ENCODE measurements around the gene TSKS.

TSKS gene

GRCh38 chr19:49763230-49763629 lies at the start of gene TSKS:
Gene TSKS, minus strand, starts transcription at chr19:49763306. Its CDS starts 59 bp downstream, at chr19:49763247.
- no peak for DNase-seq
- intact Hi-C loops (cut with DNase I), result no loop called here

- intact Hi-C loops (cut with DNase I), result no loop called here
- DNase-seq, result no peak
These were observed 49.4 kb upstream of the TSKS start for GRCh38 chr19:49812452-49812996.

GRCh38 chr19:49811328-49811727 lies 48.2 kb upstream of the TSKS start:
- no peak for DNase-seq
- intact Hi-C loops (cut with DNase I), result no loop called here

- intact Hi-C loops (cut with DNase I), result loop anchor here (10.0 kb wide), 1 partner anchor 115 kb away; the partner anchor contains the start of gene CPT1C
- DNase-seq, result no peak
These were observed 46.9 kb upstream of the TSKS start for GRCh38 chr19:49809941-49810389.

GRCh38 chr19:49809160-49809940 lies 46.2 kb upstream of the TSKS start:
- intact Hi-C loops (cut with DNase I), result loop anchor here (10.0 kb wide), 1 partner anchor 115 kb away; the partner anchor contains the start of gene CPT1C
- peak in 8 of 10 donors; percentile 46 to 95 (median 60) for DNase-seq

- DNase-seq, result peak; percentile 71 to 98 (median 87)
- intact Hi-C loops (cut with DNase I), result loop anchor here (10.0 kb wide), 1 partner anchor 114 kb away; the partner anchor contains the start of gene CPT1C
These were observed 45.6 kb upstream of the TSKS start for GRCh38 chr19:49808711-49809159.

- intact Hi-C loops (cut with DNase I), result loop anchor here (10.0 kb wide), 1 partner anchor 113 kb away; the partner anchor contains the start of gene CPT1C
- DNase-seq, result no peak
These were observed 45.0 kb upstream of the TSKS start for GRCh38 chr19:49807904-49808675.

GRCh38 chr19:49807058-49807903 lies 44.2 kb upstream of the TSKS start:
- DNase-seq, result no peak
- intact Hi-C loops (cut with DNase I), result loop anchor here (10.0 kb wide), 1 partner anchor 112 kb away; the partner anchor contains the start of gene CPT1C

- intact Hi-C loops (cut with DNase I), result loop anchor here (10.0 kb wide), 1 partner anchor 112 kb away; the partner anchor contains the start of gene CPT1C
- DNase-seq, result no peak
These were observed 43.5 kb upstream of the TSKS start for GRCh38 chr19:49806620-49806959.

GRCh38 chr19:49805822-49806619 lies 42.9 kb upstream of the TSKS start:
- no peak for DNase-seq
- intact Hi-C loops (cut with DNase I), result loop anchor here (10.0 kb wide), 1 partner anchor 111 kb away; the partner anchor contains the start of gene CPT1C

- DNase-seq, result no peak
- intact Hi-C loops (cut with DNase I), result loop anchor here (5.0 to 10.0 kb wide), 2 partner anchors 36 to 109 kb away; partner anchors contain the start of genes AP2A1 and CPT1C
These were observed 40.4 kb upstream of the TSKS start for GRCh38 chr19:49803529-49803856.

- no peak for DNase-seq
- intact Hi-C loops (cut with DNase I), result loop anchor here (5.0 to 10.0 kb wide), 2 partner anchors 36 to 108 kb away; partner anchors contain the start of genes AP2A1 and CPT1C
These were observed 39.9 kb upstream of the TSKS start for GRCh38 chr19:49802836-49803528.

- intact Hi-C loops (cut with DNase I), result loop anchor here (5.0 to 10.0 kb wide), 2 partner anchors 35 to 107 kb away; partner anchors contain the start of genes AP2A1 and CPT1C
- DNase-seq, result peak; percentile 87 to 99 (median 96)
These were observed 39.0 kb upstream of the TSKS start for GRCh38 chr19:49801966-49802661.

GRCh38 chr19:49801401-49801888 lies 38.3 kb upstream of the TSKS start:
- intact Hi-C loops (cut with DNase I), result loop anchor here (5.0 to 10.0 kb wide), 2 partner anchors 34 to 107 kb away; partner anchors contain the start of genes AP2A1 and CPT1C
- peak in 1 of 10 donors; percentile 84 for DNase-seq

- intact Hi-C loops (cut with DNase I), result loop anchor here (5.0 to 10.0 kb wide), 2 partner anchors 33 to 106 kb away; partner anchors contain the start of genes AP2A1 and CPT1C
- DNase-seq, result no peak
These were observed 37.7 kb upstream of the TSKS start for GRCh38 chr19:49800771-49801170.

- intact Hi-C loops (cut with DNase I), result loop anchor here (5.0 to 10.0 kb wide), 2 partner anchors 33 to 105 kb away; partner anchors contain the start of genes AP2A1 and CPT1C
- DNase-seq, result no peak
These were observed 36.8 kb upstream of the TSKS start for GRCh38 chr19:49799798-49800376.

All from posterior cingulate gyrus (tissue), 11 donors.